GM12878 (cell line): Measurements from ENCODE around the gene CFAP90. TPM values are rescaled to one million over a fixed set of nuclear protein-coding genes. Genes with fewer than 3 reads are reported as not detected.
A peak's percentile ranks its signal among the peaks of the same experiment; 100 is the strongest.

ENCODE experiments used
- ATAC-seq: fragments of 200-7000 bp; cut with Tn5 transposase; 3 replicates; pipeline ENCODE4 v1.9.1; 2020; ENCODE audit warnings: mild to moderate bottlenecking, moderate library complexity
- BruUV-seq: library from RNA; stranded (reverse); fragments of 400-500 nt; replicated peaks from 2 replicates; lab custom pipeline; 2021; lab: Mats Ljungman, UMichigan
- CTCF ChIA-PET: fragments of 300-600 bp; sonication (Branson Sonifier 250); formaldehyde crosslinking; extraction: SDS; loops from one replicate; lab custom pipeline; 2021; ENCODE audit warnings: inconsistent platforms; lab: Yijun Ruan, JAX
- POLR2A ChIA-PET: fragments of 350-600 bp; formaldehyde crosslinking; extraction: SDS; loops from one replicate; lab custom pipeline; 2021; ENCODE audit warnings: inconsistent platforms; lab: Charles Lee
- RAD21 ChIA-PET: fragments of 300-600 bp; sonication (Branson Sonifier 250); formaldehyde crosslinking; loops from one replicate; lab custom pipeline; 2023; ENCODE audit warnings: antibody characterized with exemption; ENCODE audit not compliant: unreplicated experiment; lab: Charles Lee
- SMC1A ChIA-PET: fragments of 300-600 bp; sonication (Branson Sonifier 250); formaldehyde crosslinking; loops from one replicate; lab custom pipeline; 2023; ENCODE audit not compliant: unreplicated experiment, uncharacterized antibody; lab: Charles Lee
- DNase-seq: peaks from one replicate; pipeline ENCODE4 v3.0.0-alpha.2; 2011; ENCODE audit warnings: low read depth, low spot score
- FAIRE-seq: peaks from 3 replicates; lab custom pipeline; 2011; peaks lifted over from hg19 to GRCh38; lab: Jason Lieb, UNC
- H2AFZ ChIP-seq: 2 replicates; pipeline ENCODE4 v1.6.0; 2011; ENCODE audit warnings: low read depth, low read length, control low read depth; ENCODE audit not compliant: control insufficient read depth
- H3K27ac ChIP-seq: 2 replicates; pipeline ENCODE4 v1.5.1; 2011; ENCODE audit warnings: control low read depth; ENCODE audit not compliant: control insufficient read depth, insufficient read depth
- H3K27me3 ChIP-seq, 2 experiments: replicated peaks in 1 of 2; 2 replicates each; pipeline versions ENCODE4 v1.6.0 to v1.6.1; 2011; ENCODE audit warnings: low read length in 1 of 2; ENCODE audit not compliant: control insufficient read depth in 2 of 2, insufficient read depth in 2 of 2
- H3K36me3 ChIP-seq, 2 experiments: 2 replicates each; pipeline ENCODE4 v1.5.1; 2011; ENCODE audit warnings: low read length in 1 of 2; ENCODE audit not compliant: control insufficient read depth in 2 of 2, insufficient read depth in 2 of 2
- H3K4me1 ChIP-seq: 2 replicates; pipeline ENCODE4 v1.6.1; 2011; ENCODE audit warnings: mild to moderate bottlenecking, low read length, moderate library complexity, mixed read lengths; ENCODE audit not compliant: control insufficient read depth, insufficient read depth
- H3K4me2 ChIP-seq: 2 replicates; pipeline ENCODE4 v1.6.0; 2011; ENCODE audit warnings: control low read depth; ENCODE audit not compliant: control insufficient read depth, insufficient read depth
- H3K4me3 ChIP-seq: fragments of 200-600 bp; sonication (generic); 2 replicates; pipeline ENCODE4 v1.5.1; 2016
- H3K79me2 ChIP-seq: 2 replicates; pipeline ENCODE4 v1.6.0; 2011; ENCODE audit warnings: low read length; ENCODE audit not compliant: control insufficient read depth, insufficient read depth
- H3K9ac ChIP-seq: 2 replicates; pipeline ENCODE4 v1.8.0; 2011; ENCODE audit warnings: low read length, control low read depth, mixed read lengths; ENCODE audit not compliant: control insufficient read depth, insufficient read depth
- H3K9me3 ChIP-seq: replicated peaks from 3 replicates; pipeline ENCODE4 v1.5.1; 2011; ENCODE audit warnings: mild to moderate bottlenecking, low read length; ENCODE audit not compliant: control insufficient read depth, insufficient read depth
- H4K20me1 ChIP-seq: 2 replicates; pipeline ENCODE4 v1.6.0; 2011; ENCODE audit not compliant: control insufficient read depth, insufficient read depth
- CBFB ChIP-seq: IDR thresholded peaks from 2 replicates; pipeline ENCODE4 v1.6.1; 2016; ENCODE audit warnings: antibody characterized with exemption, low read depth
- CEBPB ChIP-seq, 2 experiments: fragments of 150-350 bp in 1 of 2; IDR thresholded peaks; 2 replicates each; pipeline ENCODE4 v1.6.1; 2012 to 2014; ENCODE audit warnings: low read depth in 2 of 2, low read length in 2 of 2, borderline replicate concordance in 1 of 2, inconsistent platforms in 1 of 2
- EP300 ChIP-seq, 2 experiments: fragments of 150-350 bp in 1 of 2; IDR thresholded peaks; 2 replicates each; pipeline ENCODE4 v1.6.1; 2011 to 2012; ENCODE audit warnings: low read depth in 2 of 2, low read length in 2 of 2, borderline replicate concordance in 1 of 2, improper control_type of control experiment in 1 of 2, inconsistent platforms in 1 of 2; ENCODE audit not compliant: control insufficient read depth in 1 of 2
- FOXM1 ChIP-seq: IDR thresholded peaks from 2 replicates; pipeline ENCODE4 v1.6.1; 2012; ENCODE audit warnings: low read depth, mild to moderate bottlenecking, inconsistent platforms, low read length, moderate library complexity
- GABPA ChIP-seq: IDR thresholded peaks from 2 replicates; pipeline ENCODE4 v1.6.1; 2014; ENCODE audit warnings: antibody characterized with exemption, low read depth, mild to moderate bottlenecking, inconsistent platforms
- NR2F1 ChIP-seq: fragments of 450-650 bp; conservative IDR thresholded peaks from 2 replicates; pipeline ENCODE4 v1.6.1; 2017; ENCODE audit warnings: mild to moderate bottlenecking
- POU2F2 ChIP-seq: IDR thresholded peaks from 3 replicates; pipeline ENCODE4 v1.6.1; 2011; ENCODE audit warnings: low read depth, mild to moderate bottlenecking, low read length, borderline replicate concordance
- PRDM15 ChIP-seq: fragments of 450-650 bp; formaldehyde crosslinking; IDR thresholded peaks from 2 replicates; pipeline ENCODE4 v1.4.0; 2020; ENCODE audit warnings: mild to moderate bottlenecking, moderate library complexity
- TCF7 ChIP-seq: IDR thresholded peaks from 2 replicates; pipeline ENCODE4 v1.6.1; 2014; ENCODE audit warnings: antibody characterized with exemption, borderline replicate concordance
- WRNIP1 ChIP-seq: IDR thresholded peaks from 2 replicates; pipeline ENCODE4 v1.6.1; 2011; ENCODE audit warnings: low read depth, low read length, improper control_type of control experiment, borderline replicate concordance
- YBX1 ChIP-seq: fragments of 450-650 bp; IDR thresholded peaks from 2 replicates; pipeline ENCODE4 v1.6.1; 2016; ENCODE audit warnings: antibody characterized with exemption
- ZBTB33 ChIP-seq: fragments of 450-650 bp; IDR thresholded peaks from 2 replicates; pipeline ENCODE4 v1.6.1; 2017; ENCODE audit warnings: mild to moderate bottlenecking
- ZBTB40 ChIP-seq: fragments of 450-650 bp; IDR thresholded peaks from 2 replicates; pipeline ENCODE4 v1.6.1; 2016; ENCODE audit warnings: mild to moderate bottlenecking, moderate library complexity, borderline replicate concordance
- WGBS: methylation state at CpG from one replicate; pipeline ENCODE4 v1.1.6; 2016; ENCODE audit warnings: low lambda C conversion rate; ENCODE audit not compliant: insufficient replicate concordance, insufficient coverage; ENCODE audit errors: missing lambda C conversion rate; 5-methylcytosine and 5-hydroxymethylcytosine counted together
- in situ Hi-C: fragments of 300-500 bp; cut with MboI; formaldehyde crosslinking; loops from 9 replicates; pipeline ENCODE4 v1.14.3; 2018; ENCODE audit warnings: mixed read lengths
- intact Hi-C: fragments of 100-400 bp; cut with micrococcal nuclease; formaldehyde crosslinking; loops from one replicate; pipeline ENCODE4 v1.14.2; 2022; ENCODE audit not compliant: unreplicated experiment
- polyA plus RNA-seq, 11 experiments: library from polyadenylated mRNA; depleted of rRNA in 4 of 11; unstranded in 6 of 11; stranded (reverse) in 5 of 11; fragments of >200 nt; fragmentation: Nextera tagmentation in 4 of 11; fragmentation: Illumina TruSeq in 1 of 11; extraction: Ambion mirVana in 4 of 11; extraction: Trizol in 1 of 11; gene quantifications; 1 replicate in 1 of 11; 2 replicates in 10 of 11; pipeline versions ENCODE4 v1.2.1 to v1.2.3, GENCODE V29; 2011 to 2016; ENCODE audit warnings: inconsistent platforms in 2 of 11, missing spikeins in 2 of 11, low read depth in 1 of 11
- total RNA-seq, 4 experiments: library from RNA; depleted of rRNA in 3 of 4; stranded (reverse); fragments of >200 nt in 3 of 4; fragmentation: Illumina TruSeq in 1 of 4; extraction: Trizol in 1 of 4; gene quantifications; 2 replicates each; pipeline versions ENCODE4 v1.2.1 to v1.2.3, GENCODE V29; 2013 to 2021

CFAP90 gene
- total and polyA plus RNA-seq, 10 of the 15 experiments (the other 5 are each of a cell fraction or from before 2014, with no cell fraction given): not detected

- TF ChIP-seq CEBPB (IDR thresholded peaks at IDR 0.05; ENCODE audit: borderline replicate concordance in 1 of 2, low read depth in 2 of 2, low read length in 2 of 2) (no peak), WRNIP1 (0 out of 2 replicates have a peak, but pooled peaks have one; percentile 63), NR2F1 (0 out of 2 replicates have a peak, but pooled peaks have one; percentile 16), GABPA (no peak), YBX1 (peak; percentile 83; the same call in 1 of the 2 replicates), TCF7 (no peak), POU2F2 (peak; percentile 96; the same call in 2 of the 3 replicates), FOXM1 (0 out of 2 replicates have a peak, but pooled peaks have one; percentile 44)
These were observed 56.6 kb downstream of the CFAP90 start (continued) for GRCh38 chr5:7794311-7794710.

- Histone ChIP-seq H3K4me1 (peaks cover 20% of the 10 kb centered on the region), H3K79me2 (no peaks in the 10 kb centered on the region), H3K9me3 (no peaks in the 10 kb centered on the region), H3K9ac (no peak overlapping the region), H2AFZ (peak overlapping the region; percentile 22), H3K4me3 (no peak overlapping the region), H4K20me1 (no peaks in the 10 kb centered on the region), H3K27me3 (no peaks in the 10 kb centered on the region; a peak in 1 of 4 replicates), H3K27ac (0 out of 2 replicates have a peak overlapping the region, but pooled peaks have one; percentile 6), H3K4me2 (no peak overlapping the region), H3K36me3 (no peaks in the 10 kb centered on the region)
- CTCF ChIA-PET: interaction anchor here (1.3 kb wide), 1 partner anchor 22 kb away, joined by 6 read pairs; no protein-coding TSS in a partner anchor
- SMC1A ChIA-PET: interaction anchor here (1.6 to 3.7 kb wide), 2 partner anchors 18 to 26 kb away, joined by 3 to 11 read pairs; no protein-coding TSS in a partner anchor
- ATAC-seq: peak; percentile 28; the same call in 2 of the 3 replicates
- no TSS peak for BruUV-seq
- POLR2A ChIA-PET: no interaction called here
- WGBS: 9% methylated on average over 5 of the region's 5 CpGs
- DNase-seq: no peak
- intact Hi-C loops: no loop called here
- in situ Hi-C loops: no loop called here
- RAD21 ChIA-PET: interaction anchor here (2.4 to 4.6 kb wide), 2 partner anchors 10 to 20 kb away, joined by 7 to 32 read pairs; no protein-coding TSS in a partner anchor
- no peak for FAIRE-seq
- TF ChIP-seq ZBTB33: no peak
- no peak for TF ChIP-seq CBFB
- no peak for TF ChIP-seq PRDM15
- no peak for TF ChIP-seq EP300 (IDR thresholded peaks at IDR 0.05; ENCODE audit: borderline replicate concordance in 1 of 2, control insufficient read depth in 1 of 2, low read depth in 2 of 2, low read length in 2 of 2)
- TF ChIP-seq ZBTB40: no peak
These were observed 57.0 kb downstream of the CFAP90 start for GRCh38 chr5:7793895-7794294.
